DND-41 (cell line): ENCODE data around the gene PTPN1.

Experiments used
- EZH2 ChIP-seq: IDR thresholded peaks from 3 replicates; pipeline ENCODE4 v1.6.1; 2012; ENCODE audit warnings: borderline replicate concordance, low read depth, mild to moderate bottlenecking, moderate library complexity, low read length, inconsistent platforms; ENCODE audit not compliant: severe bottlenecking
- TF ChIP-seq, protein P1 (sequence below): IDR thresholded peaks from 2 replicates; pipeline ENCODE4 v1.5.1; 2012; ENCODE audit warnings: borderline replicate concordance, low read length, moderate library complexity, mild to moderate bottlenecking; ENCODE audit not compliant: poor library complexity, severe bottlenecking; ENCODE audit errors: extremely low read depth

DNA sequence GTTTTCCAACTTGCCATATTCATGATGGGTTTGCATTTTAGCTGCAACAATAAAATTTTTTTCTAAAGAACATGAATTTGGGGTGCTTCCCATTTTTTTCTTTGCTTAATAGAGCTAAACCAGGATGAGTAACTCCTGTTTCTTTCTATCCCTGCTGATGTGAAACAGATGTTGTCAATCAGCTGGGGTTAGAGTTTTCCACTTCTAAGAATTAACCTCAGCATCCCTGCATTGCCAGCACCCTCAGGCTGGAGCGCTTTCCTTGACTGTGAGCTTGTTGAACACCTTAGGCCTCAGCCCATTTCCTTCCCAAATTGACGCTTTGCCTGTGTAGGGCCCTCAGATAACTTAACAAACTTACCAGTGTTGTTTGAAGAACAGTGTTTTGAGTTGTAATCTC lies 74.5 kb downstream of the PTPN1 start:
- TF ChIP-seq, protein P1, sequence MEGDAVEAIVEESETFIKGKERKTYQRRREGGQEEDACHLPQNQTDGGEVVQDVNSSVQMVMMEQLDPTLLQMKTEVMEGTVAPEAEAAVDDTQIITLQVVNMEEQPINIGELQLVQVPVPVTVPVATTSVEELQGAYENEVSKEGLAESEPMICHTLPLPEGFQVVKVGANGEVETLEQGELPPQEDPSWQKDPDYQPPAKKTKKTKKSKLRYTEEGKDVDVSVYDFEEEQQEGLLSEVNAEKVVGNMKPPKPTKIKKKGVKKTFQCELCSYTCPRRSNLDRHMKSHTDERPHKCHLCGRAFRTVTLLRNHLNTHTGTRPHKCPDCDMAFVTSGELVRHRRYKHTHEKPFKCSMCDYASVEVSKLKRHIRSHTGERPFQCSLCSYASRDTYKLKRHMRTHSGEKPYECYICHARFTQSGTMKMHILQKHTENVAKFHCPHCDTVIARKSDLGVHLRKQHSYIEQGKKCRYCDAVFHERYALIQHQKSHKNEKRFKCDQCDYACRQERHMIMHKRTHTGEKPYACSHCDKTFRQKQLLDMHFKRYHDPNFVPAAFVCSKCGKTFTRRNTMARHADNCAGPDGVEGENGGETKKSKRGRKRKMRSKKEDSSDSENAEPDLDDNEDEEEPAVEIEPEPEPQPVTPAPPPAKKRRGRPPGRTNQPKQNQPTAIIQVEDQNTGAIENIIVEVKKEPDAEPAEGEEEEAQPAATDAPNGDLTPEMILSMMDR, result no peak
- TF ChIP-seq EZH2, result no peak
